Activated CD4-positive, CD25-positive, alpha-beta regulatory T cell treated with anti-CD3 and anti-CD28 coated beads, Interleukin-2, amount 50 U/mL, for 16 hours (primary cell): ENCODE data around the gene TNP1.

Experiments
- DNase-seq: peaks from one replicate; pipeline ENCODE4 v3.0.0-alpha.2; 2020; ENCODE audit warnings: low read depth, low spot score

TNP1 gene

GRCh38 chr2:216875862-216876261, 16.0 kb upstream of the TNP1 start:
- DNase-seq, result no peak

GRCh38 chr2:216873573-216873972, 13.7 kb upstream of the TNP1 start:
- no peak for DNase-seq

GRCh38 chr2:216872624-216873023, 12.8 kb upstream of the TNP1 start:
- no peak for DNase-seq

- no peak for DNase-seq
Observed at GRCh38 chr2:216872040-216872439, 12.2 kb upstream of the TNP1 start.

GRCh38 chr2:216871333-216871934, 11.6 kb upstream of the TNP1 start:
- DNase-seq, result no peak

DNA sequence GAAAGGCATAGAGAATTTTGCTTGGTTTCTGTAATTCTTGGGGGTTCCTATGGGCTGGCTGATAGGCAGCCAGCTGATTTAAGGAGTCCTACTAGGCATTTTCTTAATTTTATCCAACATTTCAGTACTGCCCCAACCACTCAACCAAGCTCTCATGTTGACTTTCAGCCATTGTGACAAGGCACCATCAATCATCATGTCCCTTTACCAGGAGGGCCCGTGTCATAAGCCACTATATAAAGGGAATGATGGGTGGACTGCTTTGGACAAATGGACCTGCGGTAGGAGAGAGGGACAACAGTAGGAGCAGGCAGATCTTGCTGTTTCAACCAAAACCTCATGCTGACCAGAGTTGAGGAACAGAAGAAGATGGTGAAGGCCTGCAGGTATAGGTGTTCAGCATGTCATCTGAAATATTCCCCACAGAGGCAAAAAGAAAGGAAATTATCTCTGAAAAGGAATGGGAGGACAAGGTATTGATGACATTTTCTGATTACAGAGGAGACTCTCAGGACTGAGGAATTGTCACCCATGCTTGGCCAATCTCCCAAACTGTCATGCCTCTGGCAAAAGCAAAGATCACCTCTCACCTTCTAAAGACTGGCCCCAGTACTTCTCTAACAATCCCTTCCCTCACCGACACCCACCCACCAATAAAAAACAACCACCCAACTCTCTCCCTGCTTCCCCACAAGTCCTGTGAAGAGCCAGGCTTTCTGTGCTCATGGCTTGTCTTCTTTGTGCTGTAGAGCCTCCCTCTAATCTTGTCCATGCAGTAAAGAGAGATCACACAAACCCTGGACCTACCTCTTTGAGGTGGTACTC, 10.9 kb upstream of the TNP1 start:
- DNase-seq, result no peak

DNA sequence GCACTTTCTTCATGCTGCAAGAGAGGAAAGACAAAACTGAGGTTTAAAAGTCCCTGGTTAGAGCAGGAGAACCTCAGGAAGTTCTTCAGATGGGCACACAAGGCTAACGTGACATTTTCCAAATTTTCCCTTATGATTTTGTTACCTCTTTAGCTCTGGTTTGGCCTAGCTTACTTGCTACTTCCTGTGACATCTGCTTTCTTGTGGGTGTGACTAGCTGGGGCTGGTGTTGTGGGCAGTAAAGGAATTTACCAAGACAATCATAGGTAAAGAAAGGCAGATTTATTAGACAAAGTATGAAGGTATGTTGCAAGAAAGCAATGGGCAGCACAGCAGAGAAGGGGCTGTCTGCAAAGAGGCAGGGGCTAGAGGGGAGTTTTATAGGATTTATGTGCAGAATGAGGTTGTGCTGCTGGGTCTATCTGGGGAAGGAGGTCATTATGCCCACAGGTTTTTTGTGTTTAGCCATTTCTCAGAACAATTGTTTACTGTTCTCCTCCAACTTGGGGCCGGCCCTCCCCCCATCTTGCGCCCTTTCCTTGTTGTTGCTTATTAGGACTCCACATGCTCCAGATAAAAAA, 6.7 kb upstream of the TNP1 start:
- DNase-seq, result no peak

GRCh38 chr2:216865658-216866057, 5.8 kb upstream of the TNP1 start:
- no peak for DNase-seq

DNA sequence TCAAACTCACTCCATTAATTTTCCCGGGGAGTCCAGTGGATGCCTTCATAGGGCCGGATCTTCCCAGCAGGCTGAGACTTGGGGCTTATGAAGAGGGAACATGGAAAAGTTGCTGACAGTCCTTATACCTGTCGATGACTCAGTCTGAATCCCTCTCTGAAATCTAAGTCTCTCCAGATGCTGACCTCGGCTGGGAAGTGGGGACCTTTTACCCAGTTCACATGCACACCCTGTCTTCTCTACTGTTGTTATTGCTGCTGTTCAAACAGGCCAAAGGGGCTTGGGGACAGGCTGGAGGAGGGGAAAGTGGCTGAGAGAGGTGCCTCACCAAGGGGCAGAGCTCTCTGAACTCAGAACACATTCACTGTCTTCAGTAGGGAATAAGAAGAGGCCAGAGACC, 4.1 kb upstream of the TNP1 start:
- no peak for DNase-seq

DNA sequence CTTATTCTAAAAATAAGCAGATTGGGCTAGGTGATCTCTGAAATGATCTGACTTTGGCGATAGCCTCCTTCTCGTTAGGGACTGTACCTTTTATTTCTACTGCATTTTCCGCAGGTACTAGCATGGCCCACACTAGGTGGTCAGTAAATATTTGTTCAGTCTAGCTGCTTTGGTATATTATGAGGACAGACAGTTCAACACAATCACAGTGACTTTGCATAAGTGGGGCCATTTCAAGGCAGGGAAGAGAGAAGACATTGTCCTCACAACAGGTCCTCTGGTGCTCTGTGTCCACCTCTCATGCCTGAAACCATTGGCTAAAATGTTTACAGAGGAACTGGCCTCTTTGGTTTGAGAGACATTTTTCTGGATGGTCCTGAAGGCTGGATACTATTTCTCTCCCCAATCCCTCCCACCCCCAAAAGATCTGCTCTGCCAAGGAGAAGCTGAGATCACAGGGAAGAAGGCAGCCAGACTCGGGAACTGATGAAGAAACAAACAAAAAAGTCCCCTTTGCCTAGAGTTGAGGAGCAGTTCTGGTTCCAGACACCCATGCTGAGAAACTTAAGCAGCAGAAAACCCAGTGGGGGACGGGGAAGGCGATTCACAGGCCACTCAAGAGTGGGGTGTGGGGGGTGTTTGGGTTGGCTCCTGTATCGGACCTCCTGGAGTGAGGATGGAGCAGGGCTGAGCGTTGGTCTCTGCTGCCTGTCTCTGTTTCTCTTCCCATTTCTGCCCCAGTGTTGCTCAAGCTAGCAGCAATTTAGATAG, 2.9 kb upstream of the TNP1 start:
- DNase-seq, result no peak

DNA sequence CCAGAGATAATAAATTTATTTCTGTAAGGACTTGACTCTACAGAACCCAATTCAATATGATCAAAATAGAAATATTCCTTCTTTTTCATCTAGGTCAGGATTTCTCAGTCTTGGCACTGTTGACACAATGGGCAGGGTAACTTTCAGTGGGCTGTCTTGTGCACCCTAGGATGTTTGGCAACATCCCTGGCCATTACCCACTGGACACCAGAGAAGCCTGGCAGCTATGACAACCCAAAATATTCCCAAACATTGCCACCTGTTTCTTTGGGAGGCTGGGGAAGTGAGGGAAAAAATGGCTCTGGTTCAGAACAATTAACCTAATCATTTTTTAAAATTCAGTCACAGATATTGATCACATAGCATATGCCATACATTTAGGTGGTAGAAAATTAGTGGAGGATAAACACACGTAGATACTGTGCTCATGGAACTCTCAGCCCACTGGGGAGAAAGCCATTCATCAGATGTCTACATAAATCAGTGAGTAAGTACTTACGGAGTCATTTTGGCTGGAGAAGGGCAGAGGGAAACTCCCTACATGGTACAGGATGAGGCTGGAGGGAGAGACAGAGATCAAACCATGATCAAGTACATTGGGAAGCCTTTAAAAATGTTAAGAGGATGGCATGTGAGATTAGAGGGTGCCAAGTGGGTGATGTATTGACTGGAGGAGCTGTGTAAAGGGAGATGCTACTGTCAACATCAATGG, 718 bp upstream of the TNP1 start:
- DNase-seq, result no peak

DNA sequence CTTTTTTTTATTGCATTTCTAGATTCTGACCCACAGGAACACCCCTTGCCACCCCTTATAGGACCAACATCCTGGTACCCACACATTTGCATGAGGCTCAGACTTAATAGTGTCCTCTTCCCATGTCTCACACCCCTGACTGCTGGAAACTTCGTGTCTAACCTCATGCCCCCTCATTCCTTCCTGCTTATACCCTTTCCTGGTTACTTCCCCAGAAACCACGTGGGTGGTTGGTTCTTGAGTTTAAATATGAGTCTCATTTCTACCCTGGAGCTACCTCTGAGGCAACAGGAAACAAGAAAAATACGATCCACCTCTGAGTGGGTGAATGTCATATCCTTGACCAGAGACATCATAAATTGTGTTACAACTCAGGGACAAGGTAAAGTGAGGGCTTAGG, 1.6 kb downstream of the TNP1 start:
- DNase-seq, result no peak

- no peak for DNase-seq
Observed at GRCh38 chr2:216857131-216857550, 2.7 kb downstream of the TNP1 start.

- DNase-seq, result no peak
Observed at GRCh38 chr2:216856406-216857065, 3.3 kb downstream of the TNP1 start.

DNA sequence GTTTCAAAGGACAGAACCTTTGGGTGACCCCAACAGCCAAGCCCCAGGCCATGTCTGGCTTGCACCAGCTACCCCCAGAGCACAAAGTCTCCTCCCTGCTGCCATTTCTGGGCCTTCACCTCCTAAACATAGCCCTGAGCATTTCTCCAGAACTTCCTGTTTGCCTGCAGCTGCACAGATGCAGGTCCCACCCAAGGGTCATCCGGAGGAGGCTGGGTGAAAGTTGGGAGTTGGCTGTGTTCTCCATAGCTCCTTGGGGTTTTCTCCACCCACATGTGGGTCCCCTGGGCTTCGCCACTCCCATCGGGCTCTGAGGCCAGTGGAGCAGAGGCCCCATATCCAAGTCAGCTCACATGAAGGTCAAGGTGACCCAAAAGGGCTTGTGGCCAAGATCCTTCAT, 4.3 kb downstream of the TNP1 start:
- no peak for DNase-seq

DNA sequence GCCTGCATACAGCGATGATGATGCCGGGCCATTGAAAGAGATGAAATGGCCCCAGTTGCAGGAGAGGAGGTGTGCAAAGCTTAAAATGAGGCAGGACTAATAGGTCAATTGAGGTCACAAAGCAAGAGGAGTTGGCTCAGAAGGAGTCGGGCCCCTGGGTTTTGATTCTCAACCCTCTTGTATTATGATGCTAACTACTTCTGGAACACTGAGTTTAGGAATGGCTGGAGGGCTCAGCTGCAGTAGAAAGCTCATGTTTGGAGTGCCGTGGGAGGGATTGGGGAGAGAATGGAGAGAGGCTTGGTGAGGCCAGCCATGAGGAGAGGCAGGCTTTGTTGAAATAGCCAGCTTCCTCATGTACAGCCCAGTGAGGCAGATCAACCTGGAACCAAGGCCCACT, 4.8 kb downstream of the TNP1 start:
- no peak for DNase-seq

GRCh38 chr2:216851486-216852090, 8.3 kb downstream of the TNP1 start:
- no peak for DNase-seq

GRCh38 chr2:216850665-216851322, 9.1 kb downstream of the TNP1 start:
- DNase-seq, result no peak

- no peak for DNase-seq
Observed at GRCh38 chr2:216849987-216850386, 9.9 kb downstream of the TNP1 start.

DNA sequence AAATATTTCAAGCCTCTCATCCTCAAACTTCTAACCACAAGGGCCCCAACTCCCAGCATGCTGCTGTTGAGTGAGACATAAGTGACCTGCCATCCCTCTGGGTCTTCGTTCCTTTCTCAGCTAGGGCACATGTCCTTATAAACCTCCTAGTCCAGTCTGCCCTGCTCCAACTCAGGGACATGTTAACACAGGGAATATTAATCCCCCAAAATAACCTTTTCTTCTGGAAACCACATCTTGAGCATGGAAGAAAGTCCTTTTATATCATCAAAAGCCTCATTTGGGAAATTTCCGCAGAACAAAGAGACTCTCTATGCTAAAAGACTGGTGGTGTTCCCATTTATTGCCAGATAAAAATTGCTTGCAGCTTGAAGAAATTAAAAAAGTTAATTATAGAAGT, 14.4 kb downstream of the TNP1 start:
- DNase-seq, result no peak
